ENCODE measurements around the gene ATG3. TPM values are rescaled to one million over a fixed set of nuclear protein-coding genes. Genes with fewer than 3 reads are reported as not detected.

ATG3 gene
- total RNA-seq, 1 experiment from 2014 or later: 75.1 TPM

GRCh38 chr3:112489674-112490479 lies 71.9 kb downstream of the ATG3 start:
- Histone ChIP-seq H3K4me1 (ENCODE audit: control insufficient read depth, insufficient read depth, low read length) (no peaks in the 10 kb centered on the region), H3K4me3 (ENCODE audit: low read depth in 2 of 2, low read length in 2 of 2) (no peak overlapping the region), H3K27ac (ENCODE audit: low read length) (no peak overlapping the region), H3K27me3 (ENCODE audit: control insufficient read depth, insufficient read depth, low read length) (no peaks in the 10 kb centered on the region), H3K36me3 (ENCODE audit: control insufficient read depth, insufficient read depth, low read length) (no peaks in the 10 kb centered on the region), H3K9me3 (ENCODE audit: control insufficient read depth, insufficient read depth, low read depth, low read length) (no peaks in the 10 kb centered on the region)
- TF ChIP-seq POLR2AphosphoS5 (IDR thresholded peaks at IDR 0.05; ENCODE audit: low read depth, low read length) (no peak), CTCF (IDR thresholded peaks at IDR 0.05) (no peak), TCF7L2 (IDR thresholded peaks at IDR 0.05; ENCODE audit: low read depth, low read length) (no peak), SIN3A (IDR thresholded peaks at IDR 0.05; ENCODE audit: borderline replicate concordance, insufficient read depth, low read depth, low read length) (no peak)
- TF ChIP-seq, protein P1, sequence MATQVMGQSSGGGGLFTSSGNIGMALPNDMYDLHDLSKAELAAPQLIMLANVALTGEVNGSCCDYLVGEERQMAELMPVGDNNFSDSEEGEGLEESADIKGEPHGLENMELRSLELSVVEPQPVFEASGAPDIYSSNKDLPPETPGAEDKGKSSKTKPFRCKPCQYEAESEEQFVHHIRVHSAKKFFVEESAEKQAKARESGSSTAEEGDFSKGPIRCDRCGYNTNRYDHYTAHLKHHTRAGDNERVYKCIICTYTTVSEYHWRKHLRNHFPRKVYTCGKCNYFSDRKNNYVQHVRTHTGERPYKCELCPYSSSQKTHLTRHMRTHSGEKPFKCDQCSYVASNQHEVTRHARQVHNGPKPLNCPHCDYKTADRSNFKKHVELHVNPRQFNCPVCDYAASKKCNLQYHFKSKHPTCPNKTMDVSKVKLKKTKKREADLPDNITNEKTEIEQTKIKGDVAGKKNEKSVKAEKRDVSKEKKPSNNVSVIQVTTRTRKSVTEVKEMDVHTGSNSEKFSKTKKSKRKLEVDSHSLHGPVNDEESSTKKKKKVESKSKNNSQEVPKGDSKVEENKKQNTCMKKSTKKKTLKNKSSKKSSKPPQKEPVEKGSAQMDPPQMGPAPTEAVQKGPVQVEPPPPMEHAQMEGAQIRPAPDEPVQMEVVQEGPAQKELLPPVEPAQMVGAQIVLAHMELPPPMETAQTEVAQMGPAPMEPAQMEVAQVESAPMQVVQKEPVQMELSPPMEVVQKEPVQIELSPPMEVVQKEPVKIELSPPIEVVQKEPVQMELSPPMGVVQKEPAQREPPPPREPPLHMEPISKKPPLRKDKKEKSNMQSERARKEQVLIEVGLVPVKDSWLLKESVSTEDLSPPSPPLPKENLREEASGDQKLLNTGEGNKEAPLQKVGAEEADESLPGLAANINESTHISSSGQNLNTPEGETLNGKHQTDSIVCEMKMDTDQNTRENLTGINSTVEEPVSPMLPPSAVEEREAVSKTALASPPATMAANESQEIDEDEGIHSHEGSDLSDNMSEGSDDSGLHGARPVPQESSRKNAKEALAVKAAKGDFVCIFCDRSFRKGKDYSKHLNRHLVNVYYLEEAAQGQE (IDR thresholded peaks at IDR 0.05; ENCODE audit: insufficient read depth in 1 of 2, low read depth in 2 of 2, low read length in 1 of 2): no peak
- ATAC-seq (no peak), DNase-seq (ENCODE audit: low read depth, low spot score) (no peak)
- in situ Hi-C loops (cut with HindIII; ENCODE audit: low pct_unique_long_range_greater_than_20kb, low sequenced_read_pairs): no loop called here
- no TSS peak for BruUV-seq (replicated peaks)
- intact Hi-C loops (cut with micrococcal nuclease; ENCODE audit: unreplicated experiment): no loop called here
- ChIA-PET CTCF (no interaction called here), POLR2A (no interaction called here)

GRCh38 chr3:112486811-112487505 lies 74.8 kb downstream of the ATG3 start:
- Histone ChIP-seq H3K4me3 (ENCODE audit: low read depth in 2 of 2, low read length in 2 of 2) (no peak overlapping the region), H3K27ac (ENCODE audit: low read length) (no peak overlapping the region), H3K27me3 (ENCODE audit: control insufficient read depth, insufficient read depth, low read length) (no peaks in the 10 kb centered on the region), H3K36me3 (ENCODE audit: control insufficient read depth, insufficient read depth, low read length) (no peaks in the 10 kb centered on the region), H3K4me1 (ENCODE audit: control insufficient read depth, insufficient read depth, low read length) (no peaks in the 10 kb centered on the region), H3K9me3 (ENCODE audit: control insufficient read depth, insufficient read depth, low read depth, low read length) (no peaks in the 10 kb centered on the region)
- intact Hi-C loops (cut with micrococcal nuclease; ENCODE audit: unreplicated experiment): no loop called here
- no TSS peak for BruUV-seq (replicated peaks)
- TF ChIP-seq CTCF (IDR thresholded peaks at IDR 0.05): no peak
- ChIA-PET CTCF (interaction anchor here (0.6 kb wide), 1 partner anchor 48 kb away, joined by 3 read pairs; no protein-coding TSS in a partner anchor), POLR2A (no interaction called here)
- ATAC-seq (no peak), DNase-seq (ENCODE audit: low read depth, low spot score) (no peak)
- in situ Hi-C loops (cut with HindIII; ENCODE audit: low pct_unique_long_range_greater_than_20kb, low sequenced_read_pairs): no loop called here
